Hepatic stellate cell (primary cell): ENCODE results near the gene CCDC186.

Source experiments
- DNase-seq: peaks from one replicate; pipeline ENCODE4 v3.0.0; 2011; ENCODE audit warnings: low spot score

CCDC186 gene

DNA sequence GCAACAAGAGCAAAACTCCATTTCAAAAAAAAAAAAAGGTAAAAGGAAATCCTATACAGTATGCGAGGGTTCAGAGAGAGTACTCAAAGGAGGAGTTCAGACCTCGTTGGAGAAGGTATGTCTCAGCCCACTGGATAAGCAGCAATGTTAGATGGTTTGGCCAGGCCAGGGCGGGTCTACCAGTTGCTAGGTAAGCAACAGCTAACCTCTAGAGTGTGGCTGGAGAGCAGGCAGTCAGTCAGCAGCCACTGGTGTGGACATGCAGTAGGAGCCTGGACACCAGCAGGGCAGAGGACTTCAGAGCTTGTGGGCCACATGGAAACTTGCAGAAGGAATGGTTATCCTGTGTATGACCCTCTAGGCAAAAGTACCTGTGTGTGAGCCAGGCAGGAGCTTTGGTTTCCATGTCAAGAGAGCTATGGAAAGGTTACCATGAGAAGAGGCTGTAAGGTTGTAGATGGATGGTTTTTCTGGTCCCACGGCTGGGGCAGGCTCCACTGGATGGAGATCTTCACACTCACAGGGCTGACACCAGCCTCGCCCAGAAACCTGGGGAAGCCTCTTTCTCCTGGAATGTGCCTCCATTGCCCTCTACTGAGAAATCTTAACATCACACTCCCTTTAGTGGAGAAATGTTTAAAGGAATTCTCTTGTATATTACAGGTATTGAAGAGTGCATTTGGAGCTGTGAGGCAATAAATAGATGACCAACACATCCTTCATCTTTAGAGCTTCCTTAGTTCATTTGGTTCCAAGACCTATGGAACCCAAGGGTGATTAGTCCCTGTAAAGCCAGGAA lies 63.6 kb downstream of the CCDC186 start:
- no peak for DNase-seq

- DNase-seq, result peak; percentile 72
These were observed 70.7 kb downstream of the CCDC186 start for GRCh38 chr10:114103284-114103683.

DNA sequence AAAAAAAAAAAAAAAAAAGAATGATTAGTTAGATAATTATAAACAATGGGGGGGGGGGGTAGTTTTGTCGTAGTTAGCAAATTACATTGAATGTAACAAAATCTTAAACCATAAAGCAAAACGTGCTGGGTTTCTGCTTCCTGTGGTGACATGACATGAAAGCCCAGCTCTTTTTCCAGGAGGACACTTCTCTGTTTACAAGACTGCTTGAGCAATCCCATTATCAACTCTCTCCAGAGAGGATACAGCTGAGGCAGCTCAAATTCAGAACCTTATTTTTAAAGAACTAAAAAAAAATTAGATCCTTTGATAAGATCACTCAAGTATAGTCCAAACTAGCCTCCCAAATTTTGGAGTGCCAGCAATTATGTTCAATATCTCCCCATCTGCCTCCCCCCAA lies 71.7 kb downstream of the CCDC186 start:
- no peak for DNase-seq

- peak; percentile 24 for DNase-seq
These were observed 72.9 kb downstream of the CCDC186 start for GRCh38 chr10:114100848-114101741.

- no peak for DNase-seq
These were observed 77.1 kb downstream of the CCDC186 start for GRCh38 chr10:114096864-114097263.

DNA sequence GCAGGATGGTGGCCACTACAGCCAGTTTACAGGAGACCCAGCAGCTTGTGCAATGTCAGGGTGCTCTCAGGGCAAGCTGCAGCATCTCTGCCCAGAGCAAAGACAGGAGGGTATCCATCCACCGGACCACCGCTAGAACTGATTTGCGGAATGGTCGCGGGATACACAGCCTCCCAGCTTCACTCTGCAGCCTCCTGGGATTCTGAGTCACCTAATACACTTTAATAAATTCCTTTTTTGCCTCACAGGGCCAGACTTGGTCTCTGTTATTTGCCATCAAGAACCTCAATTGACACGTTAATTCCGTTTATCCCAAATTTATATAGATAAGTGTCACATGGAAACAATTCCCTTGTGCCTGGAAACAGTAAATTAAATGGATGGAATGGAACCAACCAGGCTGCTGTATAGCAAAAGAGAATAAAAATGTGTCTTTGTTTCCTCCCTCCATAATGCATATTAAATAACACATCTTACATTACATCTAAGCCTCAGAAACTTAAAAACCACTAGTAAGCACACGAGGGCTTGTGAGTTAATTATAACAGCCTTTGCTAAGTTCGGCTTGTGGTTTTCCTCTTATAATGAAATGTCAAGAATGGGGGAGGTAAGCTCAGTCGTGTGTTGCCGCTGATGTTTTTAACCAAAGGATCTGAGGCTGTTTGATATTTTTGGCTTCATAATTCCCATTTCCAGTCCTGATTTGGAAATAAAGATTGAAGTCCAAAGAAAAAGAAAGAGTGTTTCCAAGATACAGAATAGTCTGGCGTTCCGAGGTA lies 78.3 kb downstream of the CCDC186 start:
- no peak for DNase-seq

GRCh38 chr10:114094795-114095194 lies 79.2 kb downstream of the CCDC186 start:
- no peak for DNase-seq

GRCh38 chr10:114087655-114088054 lies 86.3 kb downstream of the CCDC186 start:
- DNase-seq, result no peak

- DNase-seq, result no peak
These were observed 86.7 kb downstream of the CCDC186 start for GRCh38 chr10:114087255-114087654.

- DNase-seq, result no peak
These were observed 89.8 kb downstream of the CCDC186 start for GRCh38 chr10:114084215-114084614.

- DNase-seq, result no peak
These were observed 91.0 kb downstream of the CCDC186 start for GRCh38 chr10:114083040-114083439.

- DNase-seq, result no peak
These were observed 92.0 kb downstream of the CCDC186 start for GRCh38 chr10:114081911-114082583.

- no peak for DNase-seq
These were observed 94.6 kb downstream of the CCDC186 start for GRCh38 chr10:114079421-114079820.

DNA sequence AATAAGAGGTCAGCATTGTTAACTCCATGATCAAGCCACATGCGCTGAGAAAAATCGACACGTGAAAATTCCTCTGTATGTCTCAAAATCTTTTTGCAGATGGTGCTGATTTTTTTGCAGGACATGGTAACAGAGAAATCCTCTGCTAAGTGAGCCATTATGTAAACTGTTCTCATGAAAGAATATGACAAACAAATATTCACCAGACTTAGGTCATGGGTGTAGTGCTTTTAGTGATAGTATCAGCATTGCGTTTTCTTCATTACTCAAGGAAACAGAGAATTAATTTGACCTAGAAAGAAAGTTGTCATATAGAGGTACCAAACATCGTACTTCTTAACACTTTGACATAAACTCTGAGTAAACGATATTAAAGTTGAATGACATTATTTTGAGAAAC lies 95.7 kb downstream of the CCDC186 start:
- DNase-seq, result no peak

- no peak for DNase-seq
These were observed 96.2 kb downstream of the CCDC186 start for GRCh38 chr10:114077815-114078219.

DNA sequence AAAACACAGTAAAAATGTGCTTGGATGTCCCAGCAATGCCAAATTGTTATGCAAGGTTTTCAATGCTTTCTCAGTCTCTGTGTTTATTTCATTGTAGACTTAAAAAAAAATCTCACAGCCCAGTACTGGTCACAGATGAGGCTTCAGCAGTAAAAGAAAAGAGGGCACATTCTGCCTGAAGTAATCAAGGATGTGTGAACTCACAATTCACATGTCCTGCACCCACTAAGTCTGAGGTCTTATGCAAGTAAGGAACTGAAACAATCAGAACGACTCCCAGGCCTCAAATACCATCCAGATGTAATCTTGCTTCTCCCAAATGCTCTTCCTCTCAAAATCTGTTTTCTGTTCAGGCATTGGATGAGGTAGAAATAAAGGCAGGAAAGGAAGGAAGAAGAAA lies 96.7 kb downstream of the CCDC186 start:
- no peak for DNase-seq

GRCh38 chr10:114075093-114075492 lies 98.9 kb downstream of the CCDC186 start:
- DNase-seq, result no peak

DNA sequence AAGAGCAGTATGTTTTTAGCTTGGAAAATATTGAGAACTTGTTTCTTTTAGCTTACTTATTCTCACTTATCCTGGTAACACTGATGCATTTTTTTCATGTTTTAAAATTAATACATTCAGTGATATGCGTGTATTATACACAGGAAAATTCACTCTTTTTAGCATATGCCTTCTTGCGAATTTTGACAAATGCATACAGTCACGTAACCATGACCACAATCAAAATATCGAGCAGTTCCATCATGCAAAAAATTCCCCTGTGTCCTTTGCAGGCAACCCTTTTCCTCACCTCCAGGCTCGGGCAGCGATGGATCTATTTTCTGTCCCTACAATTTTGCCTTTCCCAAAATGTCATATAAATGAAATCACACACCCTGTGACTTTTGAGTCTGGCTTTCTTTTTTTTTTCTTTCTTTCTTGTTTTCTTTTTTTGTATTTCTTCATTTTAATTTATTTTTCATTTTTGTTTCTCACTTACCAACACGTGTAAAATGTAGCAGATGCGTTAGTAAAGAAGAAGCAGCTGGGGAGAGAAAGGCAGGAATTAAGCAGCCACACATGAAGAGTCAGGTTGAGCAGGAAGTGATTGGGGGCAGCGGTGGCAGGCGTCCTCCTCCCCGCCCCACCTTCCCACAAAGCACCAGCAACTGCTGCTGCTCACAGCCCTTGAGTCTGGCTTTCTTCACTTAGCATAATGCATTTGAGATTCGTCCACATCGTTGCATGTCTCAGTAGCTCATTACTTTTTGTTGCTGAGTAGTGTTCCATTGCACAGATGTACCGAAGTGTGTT lies 100.4 kb downstream of the CCDC186 start:
- DNase-seq, result no peak

- no peak for DNase-seq
These were observed 102.8 kb downstream of the CCDC186 start for GRCh38 chr10:114071178-114071577.
